Measurements from ENCODE around the gene ADAM12.

DNA sequence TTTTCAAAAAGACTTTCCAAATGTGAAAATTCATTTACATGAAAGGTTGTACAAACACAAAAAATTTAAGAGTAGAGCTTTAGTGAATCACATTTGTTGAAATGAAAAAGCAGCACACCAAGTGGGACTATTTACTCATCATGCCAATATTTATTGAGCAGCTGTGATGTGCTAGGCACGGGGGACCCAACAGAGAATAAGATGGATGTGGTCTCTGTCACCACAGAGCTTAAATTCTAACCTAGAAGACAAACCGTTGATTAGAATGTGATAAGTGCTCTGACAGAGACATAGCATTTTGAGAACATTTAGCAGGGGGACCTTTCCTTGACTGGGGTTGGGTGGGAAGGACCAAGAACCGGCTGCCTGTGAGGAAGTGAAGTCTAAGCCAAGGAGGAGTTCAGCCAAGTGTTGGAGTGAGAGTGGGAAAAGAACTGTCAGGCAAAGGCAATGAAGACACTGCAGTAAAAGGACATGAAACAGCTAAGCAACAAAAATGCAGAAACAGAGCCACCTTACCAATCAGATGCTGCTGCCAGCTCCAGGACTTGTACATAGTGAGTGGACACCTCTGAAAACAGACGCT lies 19.1 kb downstream of the ADAM12 start:
- TF ChIP-seq POLR2AphosphoS5 (IDR thresholded peaks at IDR 0.05; ENCODE audit: low read depth, low read length) = no peak
- TF ChIP-seq POLR2A (IDR thresholded peaks at IDR 0.05; ENCODE audit: low read depth, low read length) = no peak
- TF ChIP-seq SPI1 (IDR thresholded peaks at IDR 0.05; ENCODE audit: low read depth, low read length) = no peak
- TF ChIP-seq TAF1 (IDR thresholded peaks at IDR 0.05; ENCODE audit: low read depth, low read length) = no peak

Measured in GM12891 (cell line).